Activated naive CD4-positive, alpha-beta T cell (primary cell): ENCODE data around the gene OTX1.
"Not testable (repeated sequence)": the region's sequence is repeated elsewhere in the genome, so short reads cannot be mapped to it uniquely, and the experiment has no call there.

Experiments used
- DNase-seq, 4 experiments: peaks; one replicate each; lab custom pipeline; 2025; lab: John Stamatoyannopoulos, UW

OTX1 gene

DNA sequence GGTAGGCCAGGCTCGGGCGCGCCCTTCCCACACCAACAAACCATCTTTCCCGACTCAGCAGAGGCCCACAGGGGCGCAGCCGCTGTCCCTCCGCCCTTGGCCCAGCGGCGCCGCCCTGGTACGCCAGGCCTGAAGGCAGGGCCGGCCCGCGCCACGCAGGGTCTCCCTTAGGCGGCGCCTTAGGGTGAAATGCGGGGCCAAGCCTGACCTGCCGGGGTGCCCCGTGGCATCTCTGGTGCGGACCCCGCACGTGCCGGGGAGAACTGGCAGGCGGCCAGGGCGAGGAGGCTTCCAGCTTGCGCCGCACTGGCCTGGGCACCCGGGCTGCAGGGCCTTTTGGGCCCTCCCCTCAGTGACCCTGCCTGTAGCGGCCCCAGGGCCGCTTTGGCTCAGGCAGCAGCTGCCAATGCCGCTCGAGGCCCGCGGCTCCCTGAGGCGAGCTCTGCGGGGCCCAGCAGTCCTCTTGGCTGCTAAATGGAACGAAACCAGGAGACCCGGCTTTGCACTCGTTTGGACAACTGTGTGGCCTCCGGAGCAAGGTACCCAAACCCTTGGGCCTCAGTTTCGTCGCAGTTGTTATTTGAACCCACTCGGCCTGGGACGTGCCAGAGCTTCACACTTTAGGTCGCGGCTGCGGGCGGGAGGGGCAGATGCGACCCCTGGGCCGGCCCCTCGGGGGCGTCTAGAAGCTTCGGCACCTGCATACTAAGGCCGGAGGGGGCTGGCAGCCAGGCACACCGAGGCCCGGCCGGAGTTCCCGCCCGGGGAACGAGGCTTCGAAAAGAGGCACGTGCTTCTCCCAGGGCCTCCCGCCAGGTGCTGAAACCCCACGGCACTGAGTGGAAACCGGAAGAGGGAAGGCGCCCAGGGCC lies 8.5 kb downstream of the OTX1 start:
- DNase-seq = no peak

GRCh38 chr2:63059793-63060471 lies 9.3 kb downstream of the OTX1 start:
- no peak for DNase-seq

- DNase-seq = no peak
These were observed 9.9 kb downstream of the OTX1 start for GRCh38 chr2:63060472-63060991.

DNA sequence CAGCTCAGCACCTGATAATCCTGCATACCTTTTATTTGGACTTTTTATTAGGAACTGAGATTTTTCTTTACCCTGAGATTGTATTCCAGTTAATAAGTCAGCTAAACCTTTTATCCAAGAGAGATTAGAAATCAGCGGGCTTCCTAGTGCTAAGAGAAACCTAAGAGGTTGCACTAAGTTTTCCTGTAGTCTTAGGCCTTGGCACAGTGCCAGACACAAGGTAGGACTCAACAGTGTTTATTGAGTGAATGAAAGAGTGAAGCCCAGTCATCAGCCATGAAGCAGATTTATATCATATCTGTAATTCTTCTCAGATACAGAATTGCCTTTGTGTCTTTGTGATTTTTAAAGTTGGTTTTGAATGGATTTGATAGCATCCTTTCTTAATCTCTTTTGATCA lies 13.6 kb downstream of the OTX1 start:
- DNase-seq = no peak

DNA sequence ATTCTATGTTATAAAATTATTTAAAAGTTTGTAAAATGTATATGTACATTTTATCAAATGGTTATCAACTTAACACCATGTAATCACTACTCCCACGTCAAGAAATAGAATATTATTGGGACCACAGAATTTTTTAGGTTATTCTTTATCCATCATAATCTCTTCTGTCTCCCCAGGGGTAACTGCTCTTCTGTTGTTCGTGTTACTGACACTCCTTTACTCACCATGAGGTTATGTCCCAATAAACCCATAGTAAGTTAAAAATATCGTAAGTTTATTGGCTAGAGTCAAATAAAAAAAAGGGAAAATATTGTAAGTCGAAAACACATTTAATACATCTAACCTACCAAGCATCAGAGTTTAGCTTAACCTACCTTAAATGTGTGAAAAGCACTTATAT lies 14.0 kb downstream of the OTX1 start:
- no peak for DNase-seq

GRCh38 chr2:63066265-63066664 lies 15.6 kb downstream of the OTX1 start:
- DNase-seq = no peak

- DNase-seq = no peak
These were observed 16.2 kb downstream of the OTX1 start for GRCh38 chr2:63066838-63067237.

DNA sequence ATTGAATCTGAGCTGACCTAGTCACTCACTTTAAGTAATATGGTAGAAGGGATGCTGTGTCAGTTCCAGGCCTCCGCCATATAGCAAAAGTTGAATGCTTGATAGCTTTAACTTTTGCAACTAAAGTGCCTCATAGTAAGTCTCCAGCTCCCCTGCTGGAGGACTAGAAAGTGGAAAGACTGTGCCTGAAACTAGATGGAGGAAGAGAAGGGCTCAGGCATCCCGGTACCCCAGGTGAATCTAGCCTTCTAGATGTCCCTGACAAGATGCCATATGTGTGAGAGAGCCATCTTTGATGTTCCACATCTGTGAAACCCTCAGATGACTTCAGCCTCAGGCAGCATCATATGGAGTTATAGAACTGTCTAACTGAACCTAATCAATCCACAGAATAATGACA lies 21.0 kb downstream of the OTX1 start:
- no peak for DNase-seq

DNA sequence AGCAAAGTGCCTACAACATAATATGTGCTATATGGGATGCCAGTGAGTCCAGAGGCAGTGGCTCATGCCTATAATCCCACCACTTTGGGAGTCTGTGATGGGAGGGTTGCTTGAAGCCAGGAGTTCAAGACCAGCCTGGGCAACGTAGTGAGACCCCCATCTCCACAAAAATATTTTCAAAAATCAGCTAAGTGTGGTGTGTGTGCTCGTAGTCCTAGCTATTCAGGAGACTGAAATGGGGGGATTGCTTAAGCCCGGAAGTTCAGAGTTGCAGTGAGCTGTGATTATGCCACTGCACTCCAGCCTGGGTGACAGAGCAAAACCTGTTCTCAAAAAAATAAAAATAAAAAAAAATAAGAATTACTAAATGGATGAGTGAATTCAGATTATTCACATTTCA lies 23.4 kb downstream of the OTX1 start:
- no peak for DNase-seq

DNA sequence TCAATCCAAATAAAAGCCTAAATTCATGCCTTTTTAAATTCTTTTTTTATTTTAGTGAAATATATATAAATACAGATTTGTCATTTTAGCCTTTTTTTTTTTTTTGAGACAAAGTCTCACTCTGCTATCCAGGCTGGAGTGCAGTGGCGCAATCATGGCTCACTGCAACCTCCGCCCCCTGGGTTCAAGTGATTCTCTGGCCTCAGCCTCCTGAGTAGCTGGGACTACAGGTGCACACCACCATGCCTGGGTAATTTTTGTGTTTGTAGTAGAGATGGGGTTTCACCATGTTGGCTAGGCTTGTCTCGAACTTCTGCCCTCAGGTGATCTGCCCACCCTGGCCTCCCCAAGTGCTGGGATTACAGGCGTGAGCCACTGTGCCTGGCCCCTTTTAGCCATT lies 23.8 kb downstream of the OTX1 start:
- DNase-seq = not testable (repeated sequence)

DNA sequence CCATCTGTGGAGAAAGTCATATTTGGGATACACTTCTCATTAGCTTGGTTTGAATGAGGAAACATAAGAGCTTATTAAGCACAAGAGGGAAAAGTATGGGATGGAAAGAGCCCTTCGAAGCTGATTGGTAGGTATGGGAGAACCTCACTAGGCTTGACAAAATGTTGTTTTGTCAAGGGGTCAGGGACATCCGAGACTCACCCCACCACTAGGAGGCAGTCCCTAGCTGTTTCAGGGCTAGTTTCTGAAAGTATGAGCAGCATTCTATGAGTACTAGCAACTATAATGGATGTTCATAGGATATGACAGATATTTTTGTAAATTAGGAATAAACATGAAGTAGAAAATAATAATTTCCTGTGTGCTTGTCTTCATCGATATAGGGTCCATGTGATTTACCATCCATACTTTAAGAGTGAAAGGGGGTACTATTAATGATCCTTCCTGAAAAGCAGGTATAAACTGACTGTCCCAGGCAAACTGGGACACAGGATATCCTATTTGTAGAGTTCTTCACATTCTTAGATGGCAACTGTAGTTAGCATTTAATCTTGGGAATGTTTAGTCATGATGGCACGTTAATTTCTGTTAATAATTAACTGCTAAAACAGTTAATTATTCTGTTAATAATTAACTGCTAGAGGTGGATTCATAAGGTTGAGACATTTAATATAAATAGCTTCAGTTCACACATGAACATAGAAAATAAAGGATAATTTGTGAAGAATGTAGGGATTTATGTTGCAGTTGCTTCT lies 28.4 kb downstream of the OTX1 start:
- no peak for DNase-seq

- DNase-seq = no peak
These were observed 30.8 kb downstream of the OTX1 start for GRCh38 chr2:63081404-63081803.

- DNase-seq = no peak
These were observed 36.1 kb downstream of the OTX1 start for GRCh38 chr2:63086687-63087086.

DNA sequence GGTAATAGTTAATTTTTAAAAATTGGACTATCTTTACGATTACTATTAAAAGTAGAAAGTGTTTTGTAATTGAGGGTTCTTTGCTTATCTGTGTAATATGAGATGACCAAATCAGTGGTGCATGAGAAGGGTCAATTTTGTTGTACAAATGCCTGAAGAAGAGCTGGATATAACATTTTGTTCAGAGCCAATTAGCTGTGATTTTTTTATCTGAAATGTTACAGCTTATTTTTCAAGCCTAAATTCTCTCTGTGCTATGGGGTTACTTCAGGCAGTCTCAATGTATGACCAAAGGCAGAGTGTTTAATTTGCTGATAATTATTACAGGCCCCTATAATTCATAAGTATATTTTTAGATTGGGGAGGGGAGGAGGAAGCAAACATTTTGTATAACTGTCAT lies 41.8 kb downstream of the OTX1 start:
- no peak for DNase-seq

- DNase-seq = no peak
These were observed 42.2 kb downstream of the OTX1 start for GRCh38 chr2:63092857-63093256.

DNA sequence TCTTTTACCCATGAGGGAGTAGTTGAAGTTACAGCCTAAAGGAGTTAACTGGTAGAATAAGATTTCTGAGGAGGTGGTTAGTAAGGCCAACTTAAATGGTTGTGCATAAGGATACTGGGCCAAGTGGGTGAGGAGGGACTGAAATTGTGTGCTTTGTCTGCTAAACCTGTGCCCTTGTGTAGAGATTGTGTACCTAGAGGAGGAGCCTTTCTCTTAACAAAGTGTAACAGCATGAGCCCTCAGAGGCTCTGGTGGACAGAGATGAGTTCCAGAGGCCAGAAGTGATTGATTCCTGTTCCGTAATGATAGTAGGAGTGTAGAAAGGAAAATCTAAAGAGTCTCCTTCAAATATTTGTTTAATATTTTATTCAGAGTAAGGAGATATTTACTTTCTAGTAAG lies 42.9 kb downstream of the OTX1 start:
- DNase-seq = no peak

DNA sequence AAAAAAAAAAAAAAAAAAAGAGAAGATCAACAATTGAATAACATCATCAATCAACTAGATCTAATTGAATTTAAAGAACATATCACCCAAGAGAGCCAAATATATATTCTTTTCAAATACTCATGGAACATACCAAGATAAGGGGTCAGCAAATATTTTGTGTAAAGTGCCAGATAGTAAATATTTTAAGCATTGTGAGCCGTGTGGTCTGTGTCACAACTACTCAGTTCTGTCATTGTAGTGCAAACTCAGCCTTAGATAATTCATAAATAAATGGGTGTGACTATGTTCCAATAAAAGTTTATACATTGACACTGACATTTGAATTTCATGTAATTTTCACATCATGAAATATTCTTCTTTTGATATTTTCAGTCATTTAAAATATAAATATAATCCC lies 45.9 kb downstream of the OTX1 start:
- DNase-seq = no peak

DNA sequence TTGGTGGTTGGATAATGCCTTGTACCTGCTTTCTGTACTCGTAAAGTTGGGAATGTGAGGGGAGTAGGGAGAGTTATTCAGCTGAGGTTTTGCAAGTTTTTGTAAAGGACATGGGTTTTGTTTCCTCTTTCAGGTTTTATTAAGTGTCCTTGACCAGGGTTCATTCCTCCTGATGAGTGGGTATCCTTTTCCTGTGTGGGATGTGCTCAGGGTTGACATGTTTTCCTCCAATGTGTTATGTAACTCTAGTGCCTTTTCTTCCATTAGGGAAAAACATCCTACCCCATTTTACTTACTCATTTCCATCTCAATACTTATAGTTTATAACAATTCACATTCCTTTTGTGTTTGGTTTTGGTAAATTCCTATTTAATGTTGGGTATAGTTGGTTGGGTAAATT lies 48.4 kb downstream of the OTX1 start:
- no peak for DNase-seq

GRCh38 chr2:63101954-63102353 lies 51.3 kb downstream of the OTX1 start:
- DNase-seq = no peak

- DNase-seq = no peak
These were observed 53.9 kb downstream of the OTX1 start for GRCh38 chr2:63104482-63104881.
